ENCODE measurements around the gene DPEP2. TPM values are rescaled to one million over a fixed set of nuclear protein-coding genes. Genes with fewer than 3 reads are reported as not detected.
A peak's percentile ranks its signal among the peaks of the same experiment; 100 is the strongest.

DPEP2 gene
- total and polyA plus RNA-seq, 2 of the 13 experiments (the other 11 are each of a cell fraction or from before 2014, with no cell fraction given), result 0.18 TPM; not detected in 1

GRCh38 chr16:67968400-67969253, 30.7 kb downstream of the DPEP2 start, which contains the start of gene SLC12A4 (continued):
- TF ChIP-seq ZNF296 (CRISPR knock-in tag; conservative IDR thresholded peaks at IDR 0.05) (no peak), CBX2 (IDR thresholded peaks at IDR 0.05; ENCODE audit: low read depth, low read length) (no peak), CBX2 (CRISPR knock-in tag; IDR thresholded peaks at IDR 0.05; ENCODE audit: low read depth) (0 out of 2 replicates have a peak, but pooled peaks have one; percentile 64), ZNF713 (CRISPR knock-in tag; IDR thresholded peaks at IDR 0.05) (0 out of 2 replicates have a peak, but pooled peaks have one; percentile 50), ZKSCAN1 (IDR thresholded peaks at IDR 0.05; ENCODE audit: low read length) (peak; percentile 43), STAG1 (CRISPR knock-in tag; IDR thresholded peaks at IDR 0.05) (no peak), IKZF5 (CRISPR knock-in tag; IDR thresholded peaks at IDR 0.05) (peak; percentile 89), HOXA9 (CRISPR knock-in tag; IDR thresholded peaks at IDR 0.05; ENCODE audit: borderline replicate concordance) (peak; percentile 70; the same call in 1 of the 2 replicates), TCF7 (IDR thresholded peaks at IDR 0.05; ENCODE audit: low read depth) (no peak), ZNF280B (CRISPR knock-in tag; IDR thresholded peaks at IDR 0.05; ENCODE audit: borderline replicate concordance) (peak; percentile 86; the same call in 1 of the 2 replicates), IKZF4 (CRISPR knock-in tag; IDR thresholded peaks at IDR 0.05; ENCODE audit: borderline replicate concordance, low read depth, not compliant biosample characterization) (peak; percentile 57), JDP2 (CRISPR knock-in tag; IDR thresholded peaks at IDR 0.05; ENCODE audit: borderline replicate concordance) (no peak), MYNN (CRISPR knock-in tag; IDR thresholded peaks at IDR 0.05; ENCODE audit: low read depth) (no peak), TRIM24 (CRISPR knock-in tag; IDR thresholded peaks at IDR 0.05) (peak; percentile 43; the same call in 1 of the 2 replicates), PCBP2 (optimal IDR thresholded peaks at IDR 0.05; ENCODE audit: low read depth, low read length, poor library complexity, severe bottlenecking) (no peak), ZNF780A (CRISPR knock-in tag; IDR thresholded peaks at IDR 0.05) (no peak), HNRNPL (IDR thresholded peaks at IDR 0.05; ENCODE audit: low read depth, low read length) (0 out of 2 replicates have a peak, but pooled peaks have one; percentile 11), ZBTB1 (CRISPR knock-in tag; IDR thresholded peaks at IDR 0.05; ENCODE audit: borderline replicate concordance) (no peak), SIX4 (CRISPR knock-in tag; IDR thresholded peaks at IDR 0.05) (no peak), GTF2F1 (IDR thresholded peaks at IDR 0.05; ENCODE audit: low read length) (no peak), EED (CRISPR knock-in tag; IDR thresholded peaks at IDR 0.05) (no peak), POGZ (CRISPR knock-in tag; IDR thresholded peaks at IDR 0.05) (peak; percentile 69), ZNF331 (CRISPR knock-in tag; IDR thresholded peaks at IDR 0.05) (no peak; the same call in 1 of the 2 replicates), CBX5 (CRISPR knock-in tag; IDR thresholded peaks at IDR 0.05; ENCODE audit: borderline replicate concordance) (no peak), CENPBD1 (CRISPR knock-in tag; IDR thresholded peaks at IDR 0.05; ENCODE audit: borderline replicate concordance, low read depth) (no peak), ZMYM3 (CRISPR knock-in tag; IDR thresholded peaks at IDR 0.05) (peak; percentile 100), KMT2A (CRISPR knock-in tag; IDR thresholded peaks at IDR 0.05) (no peak; the same call in 1 of the 2 replicates), KDM2A (CRISPR knock-in tag; IDR thresholded peaks at IDR 0.05; ENCODE audit: borderline replicate concordance, low read depth) (peak; percentile 87)

All from HepG2 (cell line).